Subcutaneous abdominal adipose tissue (tissue), 5 donors: ENCODE results near the gene SKOR2.

Experiments used
- H3K27ac ChIP-seq: one replicate; pipeline ENCODE4 v1.7.0; 2013; ENCODE audit warnings: low read depth, mild to moderate bottlenecking, inconsistent platforms, low read length, moderate library complexity
- H3K27me3 ChIP-seq, 5 donors: one replicate each; pipeline ENCODE4 v1.7.0; 2013; ENCODE audit warnings: low read length in 5 of 5, inconsistent platforms in 1 of 5; ENCODE audit not compliant: control insufficient read depth in 5 of 5, insufficient read depth in 4 of 5
- H3K36me3 ChIP-seq, 5 donors: one replicate each; pipeline ENCODE4 v1.7.0; 2013; ENCODE audit warnings: low read length in 5 of 5; ENCODE audit not compliant: control insufficient read depth in 5 of 5, insufficient read depth in 5 of 5
- H3K4me1 ChIP-seq, 5 donors: one replicate each; pipeline ENCODE4 v1.7.0; 2013; ENCODE audit warnings: low read length in 5 of 5, mild to moderate bottlenecking in 3 of 5, moderate library complexity in 1 of 5; ENCODE audit not compliant: control insufficient read depth in 5 of 5, insufficient read depth in 5 of 5
- H3K4me3 ChIP-seq, 5 donors: one replicate each; pipeline ENCODE4 v1.7.0; 2013; ENCODE audit warnings: low read length in 5 of 5, low read depth in 1 of 5
- H3K9ac ChIP-seq, 5 donors: one replicate each; pipeline ENCODE4 v1.7.0; 2013; ENCODE audit warnings: low read length in 5 of 5, mild to moderate bottlenecking in 4 of 5, moderate library complexity in 3 of 5
- H3K9me3 ChIP-seq, 5 donors: one replicate each; pipeline ENCODE4 v1.7.0; 2013; ENCODE audit warnings: low read length in 5 of 5; ENCODE audit not compliant: control insufficient read depth in 5 of 5
- donor health status: healthy.
- donor health status: healthy.
- donor health status: healthy.
- donor health status: healthy.
- donor health status: healthy.

SKOR2 gene

GRCh38 chr18:47283476-47283875 is 32.0 kb upstream of the SKOR2 start:
- Histone ChIP-seq H3K27ac (no peak overlapping the region), H3K4me1 (no peaks in the 10 kb centered on the region), H3K9ac (no peak overlapping the region), H3K36me3 (no peaks in the 10 kb centered on the region), H3K9me3 (no peaks in the 10 kb centered on the region), H3K27me3 (peaks cover 0 to 7% (median 0%) of the 10 kb centered on the region in 5 donors), H3K4me3 (no peak overlapping the region)

- Histone ChIP-seq H3K4me1 (no peaks in the 10 kb centered on the region), H3K4me3 (no peak overlapping the region), H3K9ac (no peak overlapping the region), H3K9me3 (peaks cover 0 to 5% (median 0%) of the 10 kb centered on the region in 5 donors), H3K36me3 (no peaks in the 10 kb centered on the region), H3K27ac (no peak overlapping the region), H3K27me3 (peaks cover 0 to 7% (median 0%) of the 10 kb centered on the region in 5 donors)
Observed at GRCh38 chr18:47280121-47280520, 28.7 kb upstream of the SKOR2 start.

- no peak overlapping the region for H3K4me3 ChIP-seq
- no peaks in the 10 kb centered on the region for H3K36me3 ChIP-seq
- no peak overlapping the region for H3K27ac ChIP-seq
- H3K27me3 ChIP-seq: peaks cover 0 to 3% (median 0%) of the 10 kb centered on the region in 5 donors
- H3K9ac ChIP-seq: no peak overlapping the region
- H3K9me3 ChIP-seq: peaks cover 0 to 5% (median 0%) of the 10 kb centered on the region in 5 donors
- no peaks in the 10 kb centered on the region for H3K4me1 ChIP-seq
Observed at GRCh38 chr18:47274961-47275360, 23.5 kb upstream of the SKOR2 start.

- no peaks in the 10 kb centered on the region for H3K36me3 ChIP-seq
- no peak overlapping the region for H3K27ac ChIP-seq
- H3K27me3 ChIP-seq: peaks cover 40 to 59% (median 48%) of the 10 kb centered on the region in 5 donors
Observed at GRCh38 chr18:47265197-47265596, 13.7 kb upstream of the SKOR2 start.

GRCh38 chr18:47264308-47264700 is 12.8 kb upstream of the SKOR2 start:
- Histone ChIP-seq H3K27ac (no peak overlapping the region), H3K4me3 (peak overlapping the region in 1 of 5 donors; percentile 47), H3K27me3 (peaks cover 40 to 67% (median 55%) of the 10 kb centered on the region in 5 donors)

More at GRCh38 chr18:47265197-47265596, 13.7 kb upstream of the SKOR2 start:
- Histone ChIP-seq H3K4me1 (peaks cover 0 to 17% (median 12%) of the 10 kb centered on the region in 5 donors), H3K4me3 (no peak overlapping the region), H3K9me3 (no peaks in the 10 kb centered on the region), H3K9ac (no peak overlapping the region)

GRCh38 chr18:47263430-47264307 is 12.2 kb upstream of the SKOR2 start:
- H3K27me3 ChIP-seq: peaks cover 40 to 74% (median 61%) of the 10 kb centered on the region in 5 donors
- peaks cover 0 to 3% (median 3%) of the 10 kb centered on the region in 5 donors for H3K9me3 ChIP-seq
- H3K9ac ChIP-seq: no peak overlapping the region
- H3K27ac ChIP-seq: no peak overlapping the region
- peaks cover 0 to 17% (median 12%) of the 10 kb centered on the region in 5 donors for H3K4me1 ChIP-seq
- peak overlapping the region in 2 of 5 donors; percentile 18 to 47 for H3K4me3 ChIP-seq
- no peaks in the 10 kb centered on the region for H3K36me3 ChIP-seq

More at GRCh38 chr18:47264308-47264700, 12.8 kb upstream of the SKOR2 start:
- no peak overlapping the region for H3K9ac ChIP-seq
- H3K36me3 ChIP-seq: no peaks in the 10 kb centered on the region
- peaks cover 0 to 3% (median 0%) of the 10 kb centered on the region in 5 donors for H3K9me3 ChIP-seq
- H3K4me1 ChIP-seq: peaks cover 0 to 17% (median 12%) of the 10 kb centered on the region in 5 donors

- H3K9ac ChIP-seq: no peak overlapping the region
- H3K4me3 ChIP-seq: peak overlapping the region in 1 of 5 donors; percentile 47
- no peaks in the 10 kb centered on the region for H3K36me3 ChIP-seq
- peaks cover 0 to 3% (median 3%) of the 10 kb centered on the region in 5 donors for H3K9me3 ChIP-seq
- H3K4me1 ChIP-seq: peaks cover 0 to 17% (median 12%) of the 10 kb centered on the region in 5 donors
- peaks cover 40 to 75% (median 62%) of the 10 kb centered on the region in 5 donors for H3K27me3 ChIP-seq
- no peak overlapping the region for H3K27ac ChIP-seq
Observed at GRCh38 chr18:47263150-47263429, 11.6 kb upstream of the SKOR2 start.

- Histone ChIP-seq H3K9me3 (peaks cover 0 to 3% (median 3%) of the 10 kb centered on the region in 5 donors), H3K36me3 (no peaks in the 10 kb centered on the region), H3K4me3 (no peak overlapping the region), H3K4me1 (peaks cover 0 to 17% (median 12%) of the 10 kb centered on the region in 5 donors), H3K27ac (no peak overlapping the region), H3K9ac (no peak overlapping the region), H3K27me3 (peaks cover 40 to 75% (median 62%) of the 10 kb centered on the region in 5 donors)
Observed at GRCh38 chr18:47262301-47263149, 11.1 kb upstream of the SKOR2 start.

- no peak overlapping the region for H3K27ac ChIP-seq
- peaks cover 0 to 17% (median 12%) of the 10 kb centered on the region in 5 donors for H3K4me1 ChIP-seq
- H3K36me3 ChIP-seq: no peaks in the 10 kb centered on the region
- peaks cover 40 to 78% (median 65%) of the 10 kb centered on the region in 5 donors for H3K27me3 ChIP-seq
- H3K4me3 ChIP-seq: no peak overlapping the region
- H3K9ac ChIP-seq: no peak overlapping the region
- peaks cover 0 to 3% (median 3%) of the 10 kb centered on the region in 5 donors for H3K9me3 ChIP-seq
Observed at GRCh38 chr18:47261902-47262300, 10.4 kb upstream of the SKOR2 start.
